Loucy (cell line): ENCODE results near the gene NAV1.

Experiments used
- H2AFZ ChIP-seq: fragments of 200-600 bp; sonication (generic); 2 replicates; pipeline ENCODE4 v1.6.0; 2016; ENCODE audit warnings: antibody characterized with exemption, mild to moderate bottlenecking, low read length, moderate library complexity
- H3F3A ChIP-seq: fragments of 200-600 bp; 2 replicates; pipeline ENCODE4 v1.6.0; 2016; ENCODE audit warnings: antibody characterized with exemption, low read depth, mild to moderate bottlenecking
- H3K27me3 ChIP-seq: fragments of 200-600 bp; sonication (generic); 2 replicates; pipeline ENCODE4 v1.6.1; 2014; ENCODE audit warnings: low read length, mild to moderate bottlenecking; ENCODE audit not compliant: insufficient read depth, poor library complexity, severe bottlenecking
- H3K36me3 ChIP-seq: fragments of 200-600 bp; sonication (generic); 2 replicates; pipeline ENCODE4 v1.6.1; 2016; ENCODE audit warnings: low read length; ENCODE audit not compliant: insufficient read depth
- H3K4me1 ChIP-seq: fragments of 200-600 bp; sonication (generic); 2 replicates; pipeline ENCODE4 v1.5.1; 2014; ENCODE audit warnings: low read length, mild to moderate bottlenecking; ENCODE audit not compliant: insufficient read depth, poor library complexity, severe bottlenecking
- H3K4me2 ChIP-seq: fragments of 200-600 bp; sonication (generic); 2 replicates; pipeline ENCODE4 v1.6.0; 2014; ENCODE audit warnings: antibody characterized with exemption, low read length, low read depth, mild to moderate bottlenecking; ENCODE audit not compliant: poor library complexity, severe bottlenecking
- H3K4me3 ChIP-seq: fragments of 200-600 bp; sonication (generic); 2 replicates; pipeline ENCODE4 v1.5.1; 2014; ENCODE audit warnings: low read length, mild to moderate bottlenecking, mixed read lengths; ENCODE audit not compliant: poor library complexity, severe bottlenecking
- H3K79me2 ChIP-seq: fragments of 200-600 bp; sonication (generic); 2 replicates; pipeline ENCODE4 v1.6.1; 2014; ENCODE audit warnings: low read length; ENCODE audit not compliant: insufficient read depth
- H3K9ac ChIP-seq: fragments of 200-600 bp; sonication (generic); 2 replicates; pipeline ENCODE4 v1.6.0; 2014; ENCODE audit warnings: mild to moderate bottlenecking, low read depth, low read length, moderate library complexity; ENCODE audit not compliant: poor library complexity, severe bottlenecking
- H3K9me2 ChIP-seq: fragments of 200-600 bp; sonication (generic); replicated peaks from 2 replicates; pipeline ENCODE4 v1.6.1; 2016; ENCODE audit warnings: low read depth, low read length, mixed read lengths
- H3K9me3 ChIP-seq: fragments of 200-600 bp; sonication (generic); 2 replicates; pipeline ENCODE4 v1.6.1; 2014; ENCODE audit warnings: mild to moderate bottlenecking, antibody characterized with exemption, low read length, low read depth; ENCODE audit not compliant: insufficient read depth
- H4K20me1 ChIP-seq: fragments of 200-600 bp; sonication (generic); 2 replicates; pipeline ENCODE4 v1.6.0; 2014; ENCODE audit warnings: antibody characterized with exemption, low read length, mild to moderate bottlenecking; ENCODE audit not compliant: insufficient read depth, poor library complexity, severe bottlenecking
- CTCF ChIP-seq: fragments of 200-600 bp; sonication (generic); conservative IDR thresholded peaks from 2 replicates; pipeline ENCODE4 v1.5.1; 2014; ENCODE audit warnings: mild to moderate bottlenecking, antibody characterized with exemption, low read length
- EZH2phosphoT487 ChIP-seq: fragments of 200-600 bp; IDR thresholded peaks from 2 replicates; pipeline ENCODE4 v1.6.1; 2018; ENCODE audit warnings: antibody characterized with exemption, mild to moderate bottlenecking, moderate library complexity, borderline replicate concordance

Gene NAV1

GRCh38 chr1:201537467-201537866, 1.5 kb upstream of the NAV1 start:
- no peak overlapping the region for H3K9ac ChIP-seq
- H3K4me2 ChIP-seq = no peak overlapping the region
- no peaks in the 10 kb centered on the region for H3K9me3 ChIP-seq
- H3K79me2 ChIP-seq = no peaks in the 10 kb centered on the region
- peaks cover 29% of the 10 kb centered on the region for H3K27me3 ChIP-seq
- H3K36me3 ChIP-seq = no peaks in the 10 kb centered on the region
- H2AFZ ChIP-seq = no peak overlapping the region
- H4K20me1 ChIP-seq = no peaks in the 10 kb centered on the region
- TF ChIP-seq EZH2phosphoT487 = no peak
- TF ChIP-seq CTCF = no peak
- no peaks in the 10 kb centered on the region for H3K9me2 ChIP-seq
- no peak overlapping the region for H3K4me3 ChIP-seq
- peaks cover 9% of the 10 kb centered on the region for H3K4me1 ChIP-seq
- no peaks in the 10 kb centered on the region for H3F3A ChIP-seq

- Histone ChIP-seq H3K79me2 (no peaks in the 10 kb centered on the region), H3F3A (no peaks in the 10 kb centered on the region), H3K9me2 (no peaks in the 10 kb centered on the region), H3K4me1 (peaks cover 9% of the 10 kb centered on the region), H3K9me3 (no peaks in the 10 kb centered on the region), H3K27me3 (peaks cover 29% of the 10 kb centered on the region), H2AFZ (peak overlapping the region; percentile 88), H3K36me3 (no peaks in the 10 kb centered on the region), H4K20me1 (no peaks in the 10 kb centered on the region), H3K9ac (peak overlapping the region; percentile 60), H3K4me2 (peak overlapping the region; percentile 77), H3K4me3 (peak overlapping the region; percentile 78)
- TF ChIP-seq EZH2phosphoT487 = no peak
- TF ChIP-seq CTCF = no peak
These were observed 876 bp upstream of the NAV1 start for GRCh38 chr1:201537891-201538611.

DNA sequence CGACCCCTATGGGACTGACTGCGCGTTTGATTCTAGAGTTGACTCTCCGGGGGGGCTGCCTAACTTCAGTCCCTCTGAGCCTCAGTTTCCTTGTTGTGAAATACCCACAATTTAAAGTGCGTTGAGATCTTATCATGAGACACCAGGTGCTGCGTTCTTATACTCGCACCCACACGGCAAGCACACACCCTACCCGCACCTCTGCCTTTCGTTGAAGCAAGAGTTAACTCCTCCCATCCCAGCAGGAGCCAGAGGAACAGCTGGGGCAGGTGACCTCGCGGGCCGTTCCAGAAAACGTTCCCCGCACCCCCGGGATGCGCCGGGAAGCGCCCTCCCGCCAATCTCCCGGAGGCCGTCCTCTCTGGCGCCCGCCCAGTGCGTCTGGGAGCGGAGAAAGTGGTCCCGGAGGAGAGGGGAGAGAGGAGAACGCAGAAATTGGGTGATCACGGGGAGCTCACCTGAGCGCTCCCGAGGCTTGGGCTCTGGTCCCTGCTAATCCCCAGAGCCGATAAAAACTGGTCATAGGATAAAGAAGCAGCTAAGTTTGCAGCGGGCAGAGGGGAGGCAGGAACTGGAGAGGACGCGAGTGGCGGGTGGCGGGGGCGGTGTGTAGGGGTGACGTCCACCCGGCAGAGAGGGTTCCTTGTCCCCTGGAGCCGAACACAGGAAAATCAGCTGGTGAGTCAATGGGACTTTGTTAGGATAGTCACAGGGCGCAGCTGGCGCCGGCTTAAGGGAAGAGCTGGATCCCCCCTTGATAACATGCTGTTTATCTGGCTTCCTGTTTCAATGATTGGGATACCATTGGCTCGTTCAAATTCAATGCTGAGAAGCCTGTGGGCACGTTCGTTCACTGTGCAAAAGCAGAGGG, 869 bp downstream of the NAV1 start:
- Histone ChIP-seq H3K9ac (peak overlapping the region; percentile 60), H3K9me3 (no peaks in the 10 kb centered on the region), H3K79me2 (no peaks in the 10 kb centered on the region), H3K4me2 (peak overlapping the region; percentile 77), H3K4me3 (peak overlapping the region; percentile 78), H3K4me1 (peaks cover 8% of the 10 kb centered on the region), H3K27me3 (peaks cover 29% of the 10 kb centered on the region), H4K20me1 (no peaks in the 10 kb centered on the region), H3K36me3 (no peaks in the 10 kb centered on the region), H3F3A (no peaks in the 10 kb centered on the region), H3K9me2 (no peaks in the 10 kb centered on the region), H2AFZ (peak overlapping the region; percentile 88)
- TF ChIP-seq CTCF (no peak), EZH2phosphoT487 (no peak)
